HFFc6 (cell line): ENCODE data around the gene ROCK2. TPM values are rescaled to one million over a fixed set of nuclear protein-coding genes. Genes with fewer than 3 reads are reported as not detected.
"Not testable (repeated sequence)": the region's sequence is repeated elsewhere in the genome, so short reads cannot be mapped to it uniquely, and the experiment has no call there.

ENCODE experiments used
- DNase-seq: peaks from one replicate; pipeline ENCODE4 v3.0.0-alpha.2; 2018
- H3K27ac Mint-ChIP-seq: 2 replicates; pipeline ENCODE4 v1.8.0; 2020; ENCODE audit warnings: mild to moderate bottlenecking, mixed read lengths
- H3K27me3 Mint-ChIP-seq: 2 replicates; pipeline ENCODE4 v1.8.0; 2021; ENCODE audit warnings: mild to moderate bottlenecking, moderate library complexity, mixed read lengths; ENCODE audit not compliant: insufficient read depth
- H3K36me3 Mint-ChIP-seq: 2 replicates; pipeline ENCODE4 v1.8.0; 2021; ENCODE audit warnings: low read depth, mixed read lengths
- H3K4me1 Mint-ChIP-seq: 2 replicates; pipeline ENCODE4 v1.8.0; 2020; ENCODE audit warnings: low read depth, mixed read lengths
- H3K4me3 Mint-ChIP-seq: 2 replicates; pipeline ENCODE4 v1.8.0; 2020; ENCODE audit warnings: mild to moderate bottlenecking, moderate library complexity, mixed read lengths
- H3K9me3 Mint-ChIP-seq: 2 replicates; pipeline ENCODE4 v1.8.0; 2020; ENCODE audit warnings: mild to moderate bottlenecking, mixed read lengths
- CTCF ChIP-seq: fragments of 200-600 bp; sonication (generic); IDR thresholded peaks from 2 replicates; pipeline ENCODE4 v1.5.0; 2021; ENCODE audit warnings: antibody characterized with exemption, mild to moderate bottlenecking
- total RNA-seq, 6 experiments: library from RNA; stranded (reverse); fragmentation: NEBNext Ultra II Directional; extraction: Animal tissue kit (Norgen Biotek cat#: 25700); gene quantifications; 2 replicates in 1 of 6; 3 replicates in 5 of 6; pipeline ENCODE4 v1.2.3, GENCODE V29; 2021

ROCK2 gene
- total RNA-seq, 6 experiments from 2014 or later, result 41.6 to 54.3 (median 51.7) TPM

GRCh38 chr2:11264007-11264406, 80.4 kb downstream of the ROCK2 start:
- TF ChIP-seq CTCF, result no peak
- peaks cover 13% of the 10 kb centered on the region for H3K4me1 Mint-ChIP-seq
- H3K9me3 Mint-ChIP-seq, result no peaks in the 10 kb centered on the region
- H3K27me3 Mint-ChIP-seq, result no peaks in the 10 kb centered on the region; the same call in 1 of the 2 replicates
- peaks cover 23% of the 10 kb centered on the region for H3K36me3 Mint-ChIP-seq
- no peak for DNase-seq
- H3K27ac Mint-ChIP-seq, result no peak overlapping the region
- H3K4me3 Mint-ChIP-seq, result no peak overlapping the region

GRCh38 chr2:11263177-11263576, 81.3 kb downstream of the ROCK2 start:
- no peak overlapping the region for H3K4me3 Mint-ChIP-seq
- no peaks in the 10 kb centered on the region; the same call in 1 of the 2 replicates for H3K27me3 Mint-ChIP-seq
- TF ChIP-seq CTCF, result no peak
- no peak overlapping the region for H3K27ac Mint-ChIP-seq
- peaks cover 15% of the 10 kb centered on the region for H3K36me3 Mint-ChIP-seq
- H3K4me1 Mint-ChIP-seq, result peaks cover 20% of the 10 kb centered on the region
- H3K9me3 Mint-ChIP-seq, result no peaks in the 10 kb centered on the region
- DNase-seq, result no peak

- Mint-ChIP-seq H3K36me3 (peaks cover 14% of the 10 kb centered on the region), H3K4me1 (peaks cover 21% of the 10 kb centered on the region)
- not testable (repeated sequence) for H3K27me3 Mint-ChIP-seq, H3K9me3 Mint-ChIP-seq, H3K4me3 Mint-ChIP-seq, H3K27ac Mint-ChIP-seq, DNase-seq
These were observed 82.0 kb downstream of the ROCK2 start for GRCh38 chr2:11262438-11262837.

- Mint-ChIP-seq H3K4me1 (peaks cover 21% of the 10 kb centered on the region), H3K36me3 (peaks cover 22% of the 10 kb centered on the region)
- H3K27me3 Mint-ChIP-seq, DNase-seq, H3K9me3 Mint-ChIP-seq, H3K27ac Mint-ChIP-seq, H3K4me3 Mint-ChIP-seq: not testable (repeated sequence)
These were observed 82.9 kb downstream of the ROCK2 start for GRCh38 chr2:11261564-11261963.

GRCh38 chr2:11260979-11261378, 83.5 kb downstream of the ROCK2 start:
- no peak overlapping the region for H3K4me3 Mint-ChIP-seq
- no peak for DNase-seq
- H3K27me3 Mint-ChIP-seq, result no peaks in the 10 kb centered on the region; the same call in 1 of the 2 replicates
- no peak overlapping the region for H3K27ac Mint-ChIP-seq
- peaks cover 21% of the 10 kb centered on the region for H3K4me1 Mint-ChIP-seq
- H3K9me3 Mint-ChIP-seq, result no peaks in the 10 kb centered on the region
- no peak for TF ChIP-seq CTCF
- peaks cover 28% of the 10 kb centered on the region for H3K36me3 Mint-ChIP-seq

- H3K27me3 Mint-ChIP-seq, result no peaks in the 10 kb centered on the region; the same call in 1 of the 2 replicates
- H3K4me3 Mint-ChIP-seq, result no peak overlapping the region
- no peak for DNase-seq
- no peak for TF ChIP-seq CTCF
- H3K27ac Mint-ChIP-seq, result peak overlapping the region; percentile 14; the same call in 1 of the 2 replicates
- peaks cover 21% of the 10 kb centered on the region for H3K36me3 Mint-ChIP-seq
- peaks cover 21% of the 10 kb centered on the region for H3K4me1 Mint-ChIP-seq
- no peaks in the 10 kb centered on the region for H3K9me3 Mint-ChIP-seq
These were observed 86.5 kb downstream of the ROCK2 start for GRCh38 chr2:11257964-11258363.

- no peak for DNase-seq
- Mint-ChIP-seq H3K4me1 (peaks cover 21% of the 10 kb centered on the region), H3K27ac (no peak overlapping the region), H3K9me3 (no peaks in the 10 kb centered on the region), H3K4me3 (no peak overlapping the region), H3K36me3 (peaks cover 17% of the 10 kb centered on the region), H3K27me3 (no peaks in the 10 kb centered on the region; the same call in 1 of the 2 replicates)
- no peak for TF ChIP-seq CTCF
These were observed 87.4 kb downstream of the ROCK2 start for GRCh38 chr2:11257078-11257477.
